ENCODE data around the gene MBNL2.

GRCh38 chr13:97433727-97434396, 211.7 kb downstream of the MBNL2 start, which contains the start of gene RAP2A:
- TF ChIP-seq CTCF (IDR thresholded peaks at IDR 0.05; ENCODE audit: insufficient read depth, low read length) (no peak), POLR2AphosphoS5 (IDR thresholded peaks at IDR 0.05; ENCODE audit: low read depth) (peak; percentile 47; the same call in 1 of the 2 replicates), GABPA (IDR thresholded peaks at IDR 0.05; ENCODE audit: low read depth) (no peak), REST (IDR thresholded peaks at IDR 0.05; ENCODE audit: insufficient replicate concordance, low read depth) (no peak), SPI1 (IDR thresholded peaks at IDR 0.05; ENCODE audit: borderline replicate concordance, low read depth) (no peak)

Measured in HL-60 (cell line).